ENCODE results near the gene KIF21B. TPM values are rescaled to one million over a fixed set of nuclear protein-coding genes. Genes with fewer than 3 reads are reported as not detected.

The KIF21B gene
- polyA plus RNA-seq, 1 experiment = 0.10 TPM

DNA sequence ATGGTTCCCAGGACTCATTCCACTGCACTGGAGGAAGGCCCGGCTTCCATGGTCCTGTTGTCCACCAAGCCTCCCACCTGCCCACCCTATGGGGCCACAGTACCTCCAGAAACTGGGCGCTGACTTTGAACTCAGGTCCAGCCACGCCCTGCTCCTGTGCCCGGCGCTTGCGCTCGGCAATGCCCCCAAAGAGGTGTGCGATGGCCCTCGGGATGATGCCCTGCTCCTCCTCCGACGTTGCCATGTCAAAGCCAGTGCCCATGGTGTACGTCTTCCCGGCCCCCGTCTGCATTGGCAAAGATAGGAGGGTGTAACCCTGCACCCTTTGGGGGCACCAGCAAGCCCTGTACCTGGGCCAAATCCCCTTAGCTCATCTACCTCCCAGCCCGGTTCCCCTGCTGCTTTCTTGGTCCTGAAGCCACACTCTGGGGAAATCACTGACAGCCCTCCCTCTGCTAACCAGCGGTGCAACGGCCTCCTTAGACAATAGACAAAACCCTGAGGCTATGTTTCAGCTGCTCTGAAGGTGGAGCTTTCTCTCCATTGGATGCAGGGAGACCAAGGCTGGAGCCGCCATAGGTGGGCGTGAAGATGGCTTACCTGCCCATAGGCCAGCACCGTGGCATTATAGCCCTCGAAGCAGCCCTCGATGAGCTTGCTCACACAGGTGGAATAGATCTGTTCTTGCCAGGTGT lies 14.7 kb downstream of the KIF21B start:
- ChIA-PET POLR2A (no interaction called here), CTCF (interaction anchor here (0.9 to 3.5 kb wide), 2 partner anchors 12 to 17 kb away, joined by 3 to 13 read pairs; no protein-coding TSS in a partner anchor)
- Histone ChIP-seq H3K36me3 (ENCODE audit: control insufficient read depth, insufficient read depth, low read length) (no peaks in the 10 kb centered on the region), H3K27me3 (ENCODE audit: control insufficient read depth, insufficient read depth, low read length) (no peaks in the 10 kb centered on the region; the same call in 1 of the 2 replicates), H3K4me3 (ENCODE audit: low read depth, low read length) (no peak overlapping the region)
- no peak for DNase-seq (ENCODE audit: low read depth)
- TF ChIP-seq, protein P1, sequence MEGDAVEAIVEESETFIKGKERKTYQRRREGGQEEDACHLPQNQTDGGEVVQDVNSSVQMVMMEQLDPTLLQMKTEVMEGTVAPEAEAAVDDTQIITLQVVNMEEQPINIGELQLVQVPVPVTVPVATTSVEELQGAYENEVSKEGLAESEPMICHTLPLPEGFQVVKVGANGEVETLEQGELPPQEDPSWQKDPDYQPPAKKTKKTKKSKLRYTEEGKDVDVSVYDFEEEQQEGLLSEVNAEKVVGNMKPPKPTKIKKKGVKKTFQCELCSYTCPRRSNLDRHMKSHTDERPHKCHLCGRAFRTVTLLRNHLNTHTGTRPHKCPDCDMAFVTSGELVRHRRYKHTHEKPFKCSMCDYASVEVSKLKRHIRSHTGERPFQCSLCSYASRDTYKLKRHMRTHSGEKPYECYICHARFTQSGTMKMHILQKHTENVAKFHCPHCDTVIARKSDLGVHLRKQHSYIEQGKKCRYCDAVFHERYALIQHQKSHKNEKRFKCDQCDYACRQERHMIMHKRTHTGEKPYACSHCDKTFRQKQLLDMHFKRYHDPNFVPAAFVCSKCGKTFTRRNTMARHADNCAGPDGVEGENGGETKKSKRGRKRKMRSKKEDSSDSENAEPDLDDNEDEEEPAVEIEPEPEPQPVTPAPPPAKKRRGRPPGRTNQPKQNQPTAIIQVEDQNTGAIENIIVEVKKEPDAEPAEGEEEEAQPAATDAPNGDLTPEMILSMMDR (IDR thresholded peaks at IDR 0.05; ENCODE audit: insufficient read depth, low read depth, low read length) = no peak

DNA sequence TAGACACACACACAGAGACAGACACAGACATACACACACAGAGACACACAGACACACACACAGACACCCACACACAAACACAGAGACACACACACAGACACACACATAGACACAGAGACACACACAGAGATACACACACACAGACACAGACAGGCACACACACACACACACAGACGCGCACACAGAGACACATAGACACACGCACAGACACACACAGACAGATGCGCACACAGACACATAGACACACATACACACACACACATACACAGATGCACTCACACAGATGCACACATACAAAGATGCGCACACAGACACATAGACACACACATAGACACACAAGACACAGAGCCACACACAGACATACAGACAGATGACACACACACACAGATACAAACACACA lies 16.0 kb downstream of the KIF21B start:
- H3K27me3 ChIP-seq (ENCODE audit: control insufficient read depth, insufficient read depth, low read length) = no peaks in the 10 kb centered on the region; the same call in 1 of the 2 replicates
- H3K36me3 ChIP-seq (ENCODE audit: control insufficient read depth, insufficient read depth, low read length) = no peaks in the 10 kb centered on the region
- DNase-seq (ENCODE audit: low read depth) = no peak
- TF ChIP-seq, protein P1 (IDR thresholded peaks at IDR 0.05; ENCODE audit: insufficient read depth, low read depth, low read length) = no peak
- no peak overlapping the region for H3K4me3 ChIP-seq (ENCODE audit: low read depth, low read length)
- ChIA-PET CTCF (interaction anchor here (3.5 kb wide), 1 partner anchor 13 kb away, joined by 13 read pairs; no protein-coding TSS in a partner anchor), POLR2A (no interaction called here)

DNA sequence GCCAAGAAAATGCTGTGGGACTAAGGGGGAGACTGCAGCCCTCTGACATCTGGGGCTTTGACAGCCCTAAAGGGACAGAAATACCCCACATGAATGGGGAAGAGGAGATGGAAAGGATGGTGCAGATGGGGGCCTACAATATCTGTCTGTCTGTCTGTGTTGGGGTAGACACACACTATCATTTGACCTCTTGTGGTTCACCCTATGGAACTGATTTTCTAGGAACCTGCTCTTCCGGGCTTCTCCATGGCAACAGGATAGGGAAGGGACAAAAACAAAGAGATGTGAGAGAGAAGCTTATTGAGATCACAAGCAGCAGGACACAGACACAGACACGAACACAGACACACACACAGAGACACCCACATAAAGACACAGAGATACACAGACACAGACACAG lies 17.1 kb downstream of the KIF21B start:
- CTCF ChIA-PET = interaction anchor here (1.4 kb wide), 1 partner anchor 8 kb away, joined by 4 read pairs; no protein-coding TSS in a partner anchor
- Histone ChIP-seq H3K36me3 (ENCODE audit: control insufficient read depth, insufficient read depth, low read length) (no peaks in the 10 kb centered on the region), H3K4me3 (ENCODE audit: low read depth, low read length) (no peak overlapping the region), H3K27me3 (ENCODE audit: control insufficient read depth, insufficient read depth, low read length) (no peaks in the 10 kb centered on the region; the same call in 1 of the 2 replicates)
- TF ChIP-seq, protein P1 (IDR thresholded peaks at IDR 0.05; ENCODE audit: insufficient read depth, low read depth, low read length) = no peak
- POLR2A ChIA-PET = no interaction called here
- DNase-seq (ENCODE audit: low read depth) = no peak

DNA sequence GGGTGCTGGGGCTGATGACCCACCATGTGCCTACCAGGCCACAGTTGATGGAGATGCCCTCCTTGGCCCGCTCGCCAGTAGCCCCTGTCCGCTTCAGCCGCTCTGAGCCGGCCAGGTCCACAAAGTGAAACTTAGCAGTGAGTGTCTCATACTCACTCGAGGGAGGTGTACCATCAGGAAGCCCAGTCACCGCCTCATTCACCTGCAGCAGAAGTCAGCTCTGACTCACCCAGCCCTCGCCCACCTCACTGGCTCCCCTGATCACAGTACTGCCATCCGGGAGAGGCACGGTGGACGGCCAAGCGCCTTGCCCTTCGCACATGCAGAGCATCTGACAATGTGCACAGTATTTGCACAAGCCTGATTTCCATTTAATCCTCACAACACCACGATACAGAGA lies 18.8 kb downstream of the KIF21B start:
- ChIA-PET POLR2A (no interaction called here), CTCF (interaction anchor here (1.3 to 1.6 kb wide), 2 partner anchors 12 to 14 kb away, joined by 3 to 6 read pairs; no protein-coding TSS in a partner anchor)
- Histone ChIP-seq H3K4me3 (ENCODE audit: low read depth, low read length) (no peak overlapping the region), H3K36me3 (ENCODE audit: control insufficient read depth, insufficient read depth, low read length) (no peaks in the 10 kb centered on the region), H3K27me3 (ENCODE audit: control insufficient read depth, insufficient read depth, low read length) (no peaks in the 10 kb centered on the region; the same call in 1 of the 2 replicates)
- TF ChIP-seq, protein P1 (IDR thresholded peaks at IDR 0.05; ENCODE audit: insufficient read depth, low read depth, low read length) = no peak
- no peak for DNase-seq (ENCODE audit: low read depth)

DNA sequence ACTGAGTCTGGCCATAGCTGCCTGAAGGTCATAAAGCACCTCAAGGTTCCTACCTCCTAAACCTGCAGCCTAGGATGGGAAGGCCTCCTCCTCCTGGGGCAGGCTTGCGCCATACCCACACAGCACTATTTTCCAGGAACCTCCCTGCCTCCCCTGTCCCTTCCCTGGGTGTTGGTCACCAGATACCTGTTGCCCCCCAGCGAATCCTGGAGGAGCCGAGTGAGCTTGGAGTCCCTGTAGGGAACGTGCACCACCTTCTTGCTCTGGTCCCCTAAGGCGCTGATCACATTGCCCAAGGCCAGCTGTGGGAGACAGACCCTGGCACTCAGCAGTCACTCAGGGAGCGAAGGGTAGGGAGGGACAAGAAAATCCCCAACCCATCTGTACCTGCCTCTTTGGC lies 19.4 kb downstream of the KIF21B start:
- no peaks in the 10 kb centered on the region for H3K36me3 ChIP-seq (ENCODE audit: control insufficient read depth, insufficient read depth, low read length)
- POLR2A ChIA-PET = no interaction called here
- CTCF ChIA-PET = interaction anchor here (1.3 kb wide), 1 partner anchor 13 kb away, joined by 3 read pairs; no protein-coding TSS in a partner anchor
- DNase-seq (ENCODE audit: low read depth) = no peak
- H3K27me3 ChIP-seq (ENCODE audit: control insufficient read depth, insufficient read depth, low read length) = no peaks in the 10 kb centered on the region; the same call in 1 of the 2 replicates
- no peak overlapping the region for H3K4me3 ChIP-seq (ENCODE audit: low read depth, low read length)
- TF ChIP-seq, protein P1 (IDR thresholded peaks at IDR 0.05; ENCODE audit: insufficient read depth, low read depth, low read length) = no peak

All from BJ (cell line).